Activated T-cell treated with anti-CD3 and anti-CD28 coated beads, Interleukin-2, amount 50 U/mL, for 1 hour (primary cell): ENCODE results near the gene ZSCAN30.
"Not testable (repeated sequence)": the region's sequence is repeated elsewhere in the genome, so short reads cannot be mapped to it uniquely, and the experiment has no call there.

Experiments used
- DNase-seq: peaks from one replicate; pipeline ENCODE4 v3.0.0-alpha.2; 2020

The ZSCAN30 gene

DNA sequence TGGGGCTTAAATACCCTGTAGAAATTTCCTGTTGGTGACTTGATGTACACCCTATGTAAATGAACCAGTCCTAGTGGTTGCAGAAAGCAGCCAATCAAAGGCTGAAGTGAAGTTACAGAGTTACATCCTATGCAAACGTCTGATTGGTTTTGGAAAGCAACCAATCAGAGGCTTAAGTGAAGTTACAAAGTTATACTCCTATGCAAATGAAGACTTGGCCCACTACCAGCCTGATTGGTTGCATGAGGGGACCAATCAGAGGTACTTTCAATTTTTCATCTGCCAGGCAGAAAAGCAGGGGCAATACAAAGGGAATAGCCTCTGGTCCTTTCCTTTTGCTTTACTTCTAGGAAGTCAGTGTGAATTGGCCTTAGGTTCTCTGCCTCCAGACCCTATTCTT, 62.8 kb downstream of the ZSCAN30 start:
- no peak for DNase-seq

DNA sequence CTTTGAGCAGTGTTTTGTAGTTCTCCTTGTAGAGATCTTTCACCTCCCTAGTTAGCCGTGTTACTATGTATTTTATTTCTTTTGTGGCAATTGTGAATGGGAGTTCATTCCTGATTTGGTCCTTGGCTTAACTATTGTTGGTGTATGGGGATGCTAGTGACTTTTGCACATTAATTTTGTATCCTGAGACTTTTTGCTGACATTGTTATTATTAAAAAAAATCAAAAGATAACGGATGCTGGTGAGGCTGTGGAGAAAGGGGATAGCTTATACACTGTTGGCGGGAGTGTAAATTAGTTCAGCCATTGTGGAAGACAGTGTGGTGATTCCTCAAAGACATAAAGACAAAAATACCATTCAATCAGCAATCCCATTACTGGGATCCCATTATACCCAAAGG, 66.2 kb downstream of the ZSCAN30 start:
- no peak for DNase-seq

DNA sequence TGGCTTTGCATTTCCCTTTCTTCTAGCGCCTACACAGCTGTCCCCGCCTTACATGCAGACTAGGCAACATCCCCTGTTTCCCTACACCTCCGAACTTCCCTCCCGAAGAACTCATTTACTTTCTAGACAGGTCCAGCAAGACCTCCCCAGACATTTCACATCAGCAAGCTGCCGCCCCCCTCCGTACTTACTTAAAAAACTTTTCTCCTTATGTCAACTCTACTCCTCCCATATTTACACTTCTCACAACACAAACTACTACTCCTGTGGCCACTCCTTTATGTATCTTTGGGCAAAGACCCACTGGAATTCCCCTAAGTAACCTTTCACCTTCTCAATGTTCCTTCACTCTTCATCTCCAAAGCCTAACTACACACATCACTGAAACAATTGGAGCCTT, 69.6 kb downstream of the ZSCAN30 start:
- no peak for DNase-seq

DNA sequence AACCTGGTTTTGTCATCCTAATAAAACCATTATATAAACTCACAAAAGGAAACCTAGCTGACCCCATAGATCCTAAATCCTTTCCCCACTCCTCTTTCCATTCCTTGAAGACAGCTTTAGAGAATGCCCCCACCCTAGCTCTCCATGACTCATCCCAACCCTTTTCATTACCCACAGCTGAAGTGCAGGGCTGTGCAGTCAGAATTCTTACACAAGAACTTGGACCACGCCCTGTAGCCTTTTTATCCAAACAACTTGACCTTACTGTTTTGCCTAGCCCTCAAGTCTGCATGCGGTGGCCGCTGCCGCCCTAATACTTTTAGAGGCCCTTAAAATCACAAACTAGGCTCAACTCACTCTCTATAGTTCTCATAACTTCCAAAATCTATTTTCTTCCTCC, 70.7 kb downstream of the ZSCAN30 start:
- DNase-seq: not testable (repeated sequence)

DNA sequence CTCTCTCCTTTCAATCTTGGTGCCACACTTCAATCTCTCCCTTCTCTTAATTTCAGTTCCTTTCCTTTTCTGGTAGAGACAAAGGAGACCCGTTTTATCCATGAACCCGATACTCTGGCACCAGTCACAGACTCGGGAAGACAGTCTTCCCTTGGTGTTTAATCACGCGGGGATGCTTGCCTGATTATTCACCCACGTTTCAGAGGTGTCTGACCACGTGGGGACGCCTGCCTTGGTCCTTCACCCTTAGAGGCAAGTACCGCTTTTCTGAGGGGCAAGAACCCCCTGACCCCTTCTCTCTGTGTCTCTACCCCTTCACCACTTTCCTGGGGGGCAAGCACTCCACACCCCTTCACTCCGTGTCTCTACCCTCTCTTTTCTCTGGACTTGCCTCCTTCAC, 73.4 kb downstream of the ZSCAN30 start:
- not testable (repeated sequence) for DNase-seq

DNA sequence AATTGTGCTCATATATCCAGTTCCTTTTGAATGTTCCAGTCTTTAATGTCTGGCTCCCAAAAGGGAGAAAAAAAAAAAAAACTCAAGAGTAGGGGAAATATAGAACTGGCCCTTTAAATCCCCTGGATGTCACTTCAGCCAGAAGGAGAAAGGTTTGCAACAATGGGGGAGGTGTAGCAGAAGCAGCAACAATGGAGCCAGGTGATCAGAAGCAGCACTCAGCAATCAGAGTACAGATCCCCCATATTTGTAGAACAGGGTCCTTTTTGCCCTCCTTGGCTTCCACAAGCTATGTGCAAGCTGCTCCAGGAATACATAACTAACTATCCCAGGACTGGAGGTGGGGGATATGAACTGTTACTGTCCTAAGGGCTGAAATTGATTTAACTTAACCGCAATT, 75.0 kb downstream of the ZSCAN30 start:
- no peak for DNase-seq

DNA sequence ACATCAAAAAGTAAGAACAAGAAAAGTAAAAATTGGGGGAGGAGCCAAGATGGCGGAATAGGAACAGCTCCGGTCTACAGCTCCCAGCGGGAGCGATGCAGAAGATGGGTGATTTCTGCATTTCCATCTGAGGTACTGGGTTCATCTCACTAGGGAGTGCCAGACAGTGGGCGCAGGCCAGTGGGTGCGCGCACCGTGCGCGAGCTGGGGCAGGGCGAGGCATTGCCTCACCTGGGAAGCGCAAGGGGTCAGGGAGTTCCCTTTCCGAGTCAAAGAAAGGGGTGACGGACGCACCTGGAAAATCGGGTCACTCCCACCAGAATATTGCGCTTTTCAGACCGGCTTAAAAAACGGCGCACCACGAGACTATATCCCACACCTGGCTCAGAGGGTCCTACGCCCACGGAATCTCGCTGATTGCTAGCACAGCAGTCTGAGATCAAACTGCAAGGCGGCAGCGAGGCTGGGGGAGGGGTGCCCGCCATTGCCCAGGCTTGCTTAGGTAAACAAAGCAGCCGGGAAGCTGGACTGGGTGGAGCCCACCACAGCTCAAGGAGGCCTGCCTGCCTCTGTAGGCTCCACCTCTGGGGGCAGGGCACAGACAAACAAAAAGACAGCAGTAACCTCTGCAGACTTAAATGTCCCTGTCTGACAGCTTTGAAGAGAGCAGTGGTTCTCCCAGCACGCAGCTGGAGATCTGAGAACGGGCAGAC, 84.1 kb downstream of the ZSCAN30 start:
- DNase-seq: not testable (repeated sequence)

DNA sequence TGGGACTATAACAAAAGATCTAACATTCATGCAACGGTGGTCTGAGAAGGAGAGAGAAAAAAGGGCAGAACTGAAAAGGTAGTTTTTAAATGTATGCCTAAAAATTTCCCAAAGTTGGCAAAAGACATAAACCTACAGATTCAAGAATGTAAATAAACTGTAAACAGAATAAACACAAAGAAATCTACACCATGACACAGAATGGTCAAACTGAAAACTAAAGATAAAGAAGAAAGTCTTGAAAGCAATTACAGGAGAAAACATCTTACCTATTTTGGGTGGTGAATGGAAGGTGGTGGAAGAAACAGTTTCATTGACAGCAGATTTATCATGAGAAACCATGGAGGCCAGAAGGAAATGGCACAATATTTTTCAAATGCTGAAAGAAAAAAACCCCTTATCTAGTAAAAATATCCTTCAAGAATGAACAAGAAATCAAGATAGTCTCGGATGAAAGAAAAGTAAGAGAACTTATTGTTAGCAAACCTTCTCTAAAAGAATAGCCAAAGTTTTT, 84.8 kb downstream of the ZSCAN30 start:
- DNase-seq: no peak

DNA sequence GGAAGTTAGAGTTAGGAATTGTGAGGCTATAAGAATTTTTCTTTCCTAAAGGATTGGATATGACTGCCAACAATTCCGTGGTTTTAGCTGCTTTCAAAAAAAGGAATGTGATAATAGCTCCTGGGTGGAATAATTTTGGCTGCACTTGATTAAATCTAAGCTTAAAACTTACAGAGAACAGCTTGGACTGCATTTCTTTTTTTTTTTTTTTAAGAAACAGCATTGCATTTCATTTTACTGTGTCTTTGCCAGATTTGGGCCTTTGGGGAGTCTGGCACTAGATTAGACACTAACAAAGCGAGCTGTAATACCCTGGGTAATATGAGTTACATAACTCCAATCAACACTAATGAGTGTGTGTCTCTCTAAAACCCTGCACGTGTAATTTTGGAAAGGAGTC, 87.0 kb downstream of the ZSCAN30 start:
- no peak for DNase-seq

DNA sequence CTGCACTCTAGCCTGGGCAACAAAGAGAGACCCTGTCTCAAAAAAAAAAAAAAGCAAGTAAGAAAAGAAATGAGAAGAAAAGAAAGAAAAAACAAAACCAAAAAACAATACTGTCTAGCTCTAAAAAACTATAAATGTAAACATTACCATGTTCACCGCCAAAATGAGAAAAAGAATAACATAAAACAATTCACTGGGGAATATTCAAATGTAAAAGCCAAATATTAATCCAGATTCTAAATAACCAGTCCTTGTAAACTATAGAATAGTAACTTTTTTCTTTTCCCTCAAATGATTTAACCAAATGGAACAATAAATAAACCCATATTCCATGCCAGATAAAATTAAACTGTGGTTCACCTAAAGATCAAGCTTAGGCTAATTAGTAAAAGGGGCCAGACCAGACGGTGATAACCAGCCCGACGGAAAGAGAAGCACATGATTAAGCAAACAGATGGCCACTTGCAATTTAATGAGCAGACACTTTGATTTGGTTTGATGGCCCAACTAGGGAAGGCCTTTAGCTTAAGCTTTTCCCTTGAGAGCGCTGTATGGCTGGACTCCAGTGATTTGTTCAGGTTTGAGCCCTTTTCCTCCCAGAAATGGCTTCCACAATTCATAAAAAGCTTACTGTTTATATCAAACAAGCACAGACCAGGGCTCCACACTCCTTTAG, 88.6 kb downstream of the ZSCAN30 start:
- no peak for DNase-seq
